IPS-20b (cell line): Measurements from ENCODE around the gene HGF.
"Not testable (repeated sequence)": the region's sequence is repeated elsewhere in the genome, so short reads cannot be mapped to it uniquely, and the experiment has no call there.

Experiments
- H3K27ac ChIP-seq: one replicate; pipeline ENCODE4 v1.5.1; 2013; ENCODE audit warnings: low read length
- H3K27me3 ChIP-seq: 2 replicates; pipeline ENCODE4 v1.6.1; 2013; ENCODE audit warnings: mild to moderate bottlenecking, low read length, inconsistent platforms; ENCODE audit not compliant: insufficient read depth
- H3K36me3 ChIP-seq: 2 replicates; pipeline ENCODE4 v1.6.1; 2013; ENCODE audit warnings: low read depth, mild to moderate bottlenecking, inconsistent platforms, low read length, moderate library complexity; ENCODE audit not compliant: insufficient read depth
- H3K4me1 ChIP-seq: 2 replicates; pipeline ENCODE4 v1.6.1; 2013; ENCODE audit warnings: mild to moderate bottlenecking, control low read depth, inconsistent platforms, low read length, moderate library complexity; ENCODE audit not compliant: insufficient read depth
- H3K4me3 ChIP-seq: 2 replicates; pipeline ENCODE4 v1.5.1; 2013; ENCODE audit warnings: mild to moderate bottlenecking, low read length, inconsistent platforms
- H3K9ac ChIP-seq: 2 replicates; pipeline ENCODE4 v1.6.1; 2013; ENCODE audit warnings: low read depth, mild to moderate bottlenecking, inconsistent platforms, low read length, moderate library complexity
- H3K9me3 ChIP-seq: 2 replicates; pipeline ENCODE4 v1.6.1; 2013; ENCODE audit warnings: mild to moderate bottlenecking, low read depth, low read length, inconsistent platforms; ENCODE audit not compliant: insufficient read depth

Gene HGF

GRCh38 chr7:81744389-81744788, 25.5 kb downstream of the HGF start:
- H3K4me1 ChIP-seq = no peaks in the 10 kb centered on the region
- H3K27me3 ChIP-seq = no peaks in the 10 kb centered on the region
- no peak overlapping the region for H3K9ac ChIP-seq
- H3K27ac ChIP-seq = no peak overlapping the region
- H3K9me3 ChIP-seq = no peaks in the 10 kb centered on the region
- H3K4me3 ChIP-seq = no peak overlapping the region
- H3K36me3 ChIP-seq = no peaks in the 10 kb centered on the region

- Histone ChIP-seq H3K9me3 (no peaks in the 10 kb centered on the region), H3K9ac (no peak overlapping the region), H3K4me1 (no peaks in the 10 kb centered on the region), H3K4me3 (no peak overlapping the region), H3K36me3 (no peaks in the 10 kb centered on the region), H3K27me3 (no peaks in the 10 kb centered on the region), H3K27ac (no peak overlapping the region)
Measured at GRCh38 chr7:81743665-81744064, 26.2 kb downstream of the HGF start.

DNA sequence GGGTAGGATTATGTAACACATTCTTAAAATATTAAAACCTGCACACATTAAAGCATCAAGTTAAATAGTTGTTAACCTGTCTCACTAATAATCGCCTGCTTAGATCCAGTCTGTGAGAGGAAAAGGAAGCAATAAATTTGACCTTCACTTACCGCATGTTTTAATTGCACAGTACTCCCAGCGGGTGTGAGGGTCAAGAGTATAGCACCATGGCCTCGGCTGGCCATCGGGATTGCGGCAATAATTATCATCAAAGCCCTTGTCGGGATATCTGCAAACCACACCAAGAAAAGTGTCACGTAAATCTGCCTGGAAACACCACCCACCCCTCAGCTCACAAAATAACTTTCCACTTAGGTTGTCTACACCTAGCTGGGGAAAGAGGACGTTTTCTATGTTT, 26.6 kb downstream of the HGF start:
- Histone ChIP-seq H3K36me3 (no peaks in the 10 kb centered on the region), H3K9ac (no peak overlapping the region), H3K9me3 (no peaks in the 10 kb centered on the region), H3K4me1 (no peaks in the 10 kb centered on the region), H3K27ac (no peak overlapping the region), H3K4me3 (no peak overlapping the region), H3K27me3 (no peaks in the 10 kb centered on the region)

- Histone ChIP-seq H3K4me1 (no peaks in the 10 kb centered on the region), H3K4me3 (no peak overlapping the region), H3K36me3 (no peaks in the 10 kb centered on the region), H3K27ac (no peak overlapping the region), H3K9ac (no peak overlapping the region), H3K9me3 (no peaks in the 10 kb centered on the region), H3K27me3 (no peaks in the 10 kb centered on the region)
Measured at GRCh38 chr7:81740403-81740802, 29.4 kb downstream of the HGF start.

GRCh38 chr7:81736091-81736490, 33.8 kb downstream of the HGF start:
- H3K27ac ChIP-seq = no peak overlapping the region
- H3K4me3 ChIP-seq = no peak overlapping the region
- H3K27me3 ChIP-seq = no peaks in the 10 kb centered on the region
- H3K9me3 ChIP-seq = no peaks in the 10 kb centered on the region
- no peaks in the 10 kb centered on the region for H3K4me1 ChIP-seq
- no peak overlapping the region for H3K9ac ChIP-seq
- no peaks in the 10 kb centered on the region for H3K36me3 ChIP-seq

DNA sequence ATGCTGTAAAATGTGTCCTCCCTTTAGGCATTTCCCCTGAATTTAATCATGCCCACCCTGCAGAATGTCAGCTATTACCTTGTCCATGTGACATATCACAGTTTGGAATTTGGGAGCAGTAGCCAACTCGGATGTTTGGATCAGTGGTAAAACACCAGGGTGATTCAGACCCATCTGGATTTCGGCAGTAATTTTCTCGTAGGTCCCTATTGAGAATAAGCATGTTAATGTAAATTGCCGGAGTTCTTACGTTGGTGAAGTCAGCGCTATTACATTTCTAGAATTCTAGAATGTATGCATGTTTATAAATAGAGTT, 44.1 kb downstream of the HGF start:
- Histone ChIP-seq H3K4me1 (no peaks in the 10 kb centered on the region), H3K9ac (no peak overlapping the region), H3K36me3 (no peaks in the 10 kb centered on the region), H3K27ac (no peak overlapping the region), H3K9me3 (no peaks in the 10 kb centered on the region), H3K27me3 (no peaks in the 10 kb centered on the region), H3K4me3 (no peak overlapping the region)

DNA sequence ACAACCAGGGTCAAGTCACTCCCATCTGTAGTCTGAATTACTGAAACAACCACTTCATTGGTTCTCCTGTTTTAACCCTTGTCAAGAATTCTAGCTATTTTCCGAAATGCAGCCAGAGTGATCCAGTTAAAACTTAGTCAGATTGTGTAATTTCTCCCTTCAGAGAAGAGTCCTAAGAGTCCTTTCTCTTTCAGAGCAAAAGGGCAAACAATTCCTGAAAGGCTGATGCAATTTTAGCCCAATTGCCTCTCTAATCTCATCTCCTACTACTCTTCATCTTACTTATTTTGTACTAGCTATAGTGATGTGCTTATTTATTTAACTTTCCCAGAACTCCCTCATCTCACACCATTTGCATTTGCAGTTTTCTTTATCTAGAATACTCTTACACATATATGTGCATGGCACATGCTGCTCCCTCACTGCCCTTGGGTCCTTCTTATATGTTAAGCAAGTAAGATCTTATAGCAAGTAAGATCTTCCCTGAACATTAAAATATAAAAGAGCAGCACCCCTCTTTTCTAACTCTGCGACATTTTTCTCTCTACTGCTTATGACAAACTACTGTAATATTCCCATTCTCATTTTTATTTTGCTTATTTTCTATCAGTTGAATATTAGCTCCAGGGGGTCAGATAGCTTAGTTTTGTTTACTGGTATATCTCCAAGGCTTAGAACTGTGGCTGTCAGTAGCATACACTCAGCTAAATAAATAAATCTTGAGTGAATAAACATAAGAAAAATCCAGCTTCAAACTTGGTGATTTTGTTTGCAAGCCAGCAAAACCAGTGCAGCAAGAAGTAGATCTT, 44.6 kb downstream of the HGF start:
- Histone ChIP-seq H3K4me3 (no peak overlapping the region), H3K4me1 (no peaks in the 10 kb centered on the region), H3K27ac (no peak overlapping the region), H3K9ac (no peak overlapping the region), H3K27me3 (no peaks in the 10 kb centered on the region), H3K36me3 (no peaks in the 10 kb centered on the region), H3K9me3 (no peaks in the 10 kb centered on the region)

GRCh38 chr7:81722250-81722649, 47.6 kb downstream of the HGF start:
- H3K36me3 ChIP-seq, H3K9me3 ChIP-seq, H3K4me3 ChIP-seq, H3K9ac ChIP-seq, H3K27me3 ChIP-seq, H3K4me1 ChIP-seq, H3K27ac ChIP-seq: not testable (repeated sequence)

DNA sequence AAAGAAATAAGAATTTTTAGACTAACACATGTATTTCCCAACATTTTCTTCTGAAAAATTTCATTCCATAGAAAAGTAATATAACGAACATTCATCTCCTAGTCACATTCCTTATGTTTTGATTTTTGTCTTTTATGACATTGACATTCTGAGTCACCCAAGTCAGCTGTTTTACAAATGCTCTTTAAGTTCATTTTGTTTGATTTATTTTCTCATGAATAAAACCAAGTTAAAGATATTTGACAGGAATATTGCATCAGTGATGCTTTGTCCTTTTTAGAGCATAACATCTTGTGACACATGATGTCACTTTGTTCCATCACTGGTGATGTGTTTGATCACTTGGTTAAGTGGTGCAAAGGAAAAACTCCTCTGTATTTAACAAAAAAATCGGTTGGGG, 48.4 kb downstream of the HGF start:
- Histone ChIP-seq H3K27ac (no peak overlapping the region), H3K27me3 (no peaks in the 10 kb centered on the region), H3K36me3 (no peaks in the 10 kb centered on the region), H3K4me3 (no peak overlapping the region), H3K4me1 (no peaks in the 10 kb centered on the region), H3K9ac (no peak overlapping the region), H3K9me3 (no peaks in the 10 kb centered on the region)

DNA sequence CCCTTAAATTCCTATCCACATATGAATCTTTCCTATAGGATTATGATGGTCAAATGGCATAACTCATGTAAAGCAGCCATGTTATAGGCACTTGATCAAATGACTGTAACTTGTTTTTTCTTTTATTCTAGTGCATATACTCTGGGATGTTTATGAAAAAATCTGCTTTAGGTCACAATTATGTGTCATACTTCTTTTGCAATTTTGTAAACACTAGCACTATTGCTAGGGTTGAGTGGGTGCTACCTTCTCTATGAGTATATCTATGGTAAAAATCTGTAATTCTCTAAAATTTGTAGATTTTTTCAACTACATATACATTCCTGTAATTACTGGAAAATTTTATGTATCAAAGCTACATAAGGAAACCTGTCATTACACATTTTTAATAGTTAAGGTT, 50.0 kb downstream of the HGF start:
- H3K27me3 ChIP-seq = no peaks in the 10 kb centered on the region
- H3K9me3 ChIP-seq = no peaks in the 10 kb centered on the region
- H3K27ac ChIP-seq = no peak overlapping the region
- no peaks in the 10 kb centered on the region for H3K36me3 ChIP-seq
- H3K9ac ChIP-seq = no peak overlapping the region
- no peaks in the 10 kb centered on the region for H3K4me1 ChIP-seq
- H3K4me3 ChIP-seq = no peak overlapping the region

GRCh38 chr7:81715984-81716588, 53.8 kb downstream of the HGF start:
- no peaks in the 10 kb centered on the region for H3K27me3 ChIP-seq
- H3K9ac ChIP-seq = no peak overlapping the region
- no peaks in the 10 kb centered on the region for H3K4me1 ChIP-seq
- H3K36me3 ChIP-seq = no peaks in the 10 kb centered on the region
- H3K27ac ChIP-seq = no peak overlapping the region
- no peak overlapping the region for H3K4me3 ChIP-seq
- H3K9me3 ChIP-seq = no peaks in the 10 kb centered on the region

- Histone ChIP-seq H3K9ac (no peak overlapping the region), H3K4me1 (no peaks in the 10 kb centered on the region), H3K27ac (no peak overlapping the region), H3K9me3 (no peaks in the 10 kb centered on the region), H3K4me3 (no peak overlapping the region), H3K27me3 (no peaks in the 10 kb centered on the region), H3K36me3 (no peaks in the 10 kb centered on the region)
Measured at GRCh38 chr7:81714306-81714705, 55.5 kb downstream of the HGF start.
